H1 (cell line): ENCODE measurements around the gene SLC7A7. TPM values are rescaled to one million over a fixed set of nuclear protein-coding genes. Genes with fewer than 3 reads are reported as not detected.

ENCODE experiments used
- CTCF ChIA-PET: fragments of 300-600 bp; sonication (Branson Sonifier 250); formaldehyde crosslinking; loops from one replicate; lab custom pipeline; 2021; ENCODE audit not compliant: partially characterized antibody; lab: Charles Lee
- POLR2A ChIA-PET: fragments of 300-600 bp; sonication (Branson Sonifier 250); formaldehyde crosslinking; loops from one replicate; lab custom pipeline; 2021; ENCODE audit warnings: inconsistent platforms; ENCODE audit not compliant: partially characterized antibody; lab: Charles Lee
- DNase-seq, 2 experiments: peaks; one replicate each; pipeline versions ENCODE4 v3.0.0 to v3.0.0-alpha.2; 2010 to 2022; ENCODE audit warnings: low spot score in 2 of 2, low read depth in 1 of 2, mixed read lengths in 1 of 2
- FAIRE-seq: peaks from 2 replicates; lab custom pipeline; 2011; peaks lifted over from hg19 to GRCh38; lab: Jason Lieb, UNC
- H2AFZ ChIP-seq: 2 replicates; pipeline ENCODE4 v1.8.1; 2012; ENCODE audit warnings: low read length, inconsistent platforms
- H2AK5ac ChIP-seq: 2 replicates; pipeline ENCODE4 v1.6.1; 2013; ENCODE audit warnings: low read depth, low read length
- H2BK120ac ChIP-seq: replicated peaks from 2 replicates; pipeline ENCODE3; 2013; ENCODE audit warnings: low read depth, low read length, inconsistent platforms
- H2BK12ac ChIP-seq: 2 replicates; pipeline ENCODE4 v1.6.1; 2013; ENCODE audit warnings: low read depth, low read length
- H2BK15ac ChIP-seq: 2 replicates; pipeline ENCODE4 v1.6.1; 2013; ENCODE audit warnings: low read length
- H2BK20ac ChIP-seq: 2 replicates; pipeline ENCODE4 v1.6.1; 2013; ENCODE audit warnings: low read length
- H2BK5ac ChIP-seq: 2 replicates; pipeline ENCODE4 v1.6.1; 2013; ENCODE audit warnings: low read depth, low read length
- H3K14ac ChIP-seq: 2 replicates; pipeline ENCODE4 v1.6.1; 2013; ENCODE audit warnings: inconsistent platforms; ENCODE audit not compliant: insufficient read length
- H3K18ac ChIP-seq: 2 replicates; pipeline ENCODE4 v1.6.1; 2013; ENCODE audit warnings: low read length; ENCODE audit errors: extremely low read depth
- H3K23ac ChIP-seq: 2 replicates; pipeline ENCODE4 v1.6.1; 2013; ENCODE audit warnings: inconsistent platforms; ENCODE audit not compliant: insufficient read length
- H3K23me2 ChIP-seq: 2 replicates; pipeline ENCODE4 v1.6.1; 2013; ENCODE audit warnings: low read depth, low read length
- H3K27ac ChIP-seq: 2 replicates; pipeline ENCODE4 v1.6.1; 2011; ENCODE audit warnings: low read depth, low read length, inconsistent platforms
- H3K27me3 ChIP-seq, 4 experiments: replicated peaks in 1 of 4; 1 replicate in 1 of 4; 2 replicates in 3 of 4; pipeline versions ENCODE4 v1.6.1 to v1.8.1; 2011 to 2013; ENCODE audit warnings: low read length in 3 of 4, mild to moderate bottlenecking in 3 of 4, inconsistent platforms in 2 of 4, mixed read lengths in 2 of 4, moderate library complexity in 1 of 4; ENCODE audit not compliant: control insufficient read depth in 3 of 4, insufficient read depth in 3 of 4; ENCODE audit errors: extremely low read depth in 1 of 4
- H3K36me3 ChIP-seq, 4 experiments: 2 replicates each; pipeline versions ENCODE4 v1.6.1 to v1.8.1; 2011 to 2013; ENCODE audit warnings: mild to moderate bottlenecking in 4 of 4, low read length in 3 of 4, moderate library complexity in 2 of 4, control low read depth in 1 of 4, inconsistent platforms in 1 of 4; ENCODE audit not compliant: insufficient read depth in 4 of 4, control insufficient read depth in 2 of 4
- H3K4ac ChIP-seq: replicated peaks from 2 replicates; pipeline ENCODE3; 2013; ENCODE audit warnings: low read length, low read depth, mixed read lengths, inconsistent platforms; ENCODE audit not compliant: insufficient read length
- H3K4me1 ChIP-seq, 4 experiments: replicated peaks in 1 of 4; 1 replicate in 1 of 4; 2 replicates in 3 of 4; pipeline versions ENCODE4 v1.6.1 to v1.8.1; 2011 to 2013; ENCODE audit warnings: low read length in 3 of 4, inconsistent platforms in 2 of 4, mixed read lengths in 1 of 4; ENCODE audit not compliant: insufficient read depth in 4 of 4, control insufficient read depth in 3 of 4
- H3K4me2 ChIP-seq, 2 experiments: 2 replicates each; pipeline versions ENCODE4 v1.6.1 to v1.8.1; 2011 to 2013; ENCODE audit warnings: low read depth in 2 of 2, low read length in 2 of 2, control low read depth in 1 of 2, inconsistent platforms in 1 of 2, mild to moderate bottlenecking in 1 of 2; ENCODE audit not compliant: insufficient read depth in 1 of 2
- H3K4me3 ChIP-seq, 4 experiments: fragments of 200-600, 300-600 bp in 1 of 4; sonication (generic), shearing (Covaris generic), sonication (Bioruptor Twin) in 1 of 4; 2 replicates each; pipeline versions ENCODE4 v1.5.1 to v1.8.1; 2011 to 2016; ENCODE audit warnings: low read length in 4 of 4, low read depth in 3 of 4, control low read depth in 2 of 4, inconsistent platforms in 2 of 4, mild to moderate bottlenecking in 2 of 4, mixed read lengths in 1 of 4, moderate library complexity in 1 of 4; ENCODE audit not compliant: insufficient read depth in 2 of 4; ENCODE audit errors: extremely low read depth in 1 of 4
- H3K56ac ChIP-seq: replicated peaks from 2 replicates; pipeline ENCODE3; 2013; ENCODE audit warnings: low read depth, mild to moderate bottlenecking, mixed read lengths, low read length, inconsistent platforms; ENCODE audit not compliant: insufficient read length
- H3K79me1 ChIP-seq: 2 replicates; pipeline ENCODE4 v1.6.1; 2013; ENCODE audit warnings: low read depth, low read length, control low read depth
- H3K79me2 ChIP-seq, 2 experiments: 2 replicates each; pipeline versions ENCODE4 v1.6.1 to v1.8.1; 2012 to 2013; ENCODE audit warnings: low read length in 2 of 2, mild to moderate bottlenecking in 2 of 2, inconsistent platforms in 1 of 2; ENCODE audit not compliant: insufficient read depth in 2 of 2, control insufficient read depth in 1 of 2
- H3K9ac ChIP-seq, 4 experiments: replicated peaks in 1 of 4; 1 replicate in 1 of 4; 2 replicates in 3 of 4; pipeline versions ENCODE4 v1.6.1 to v1.8.1; 2011 to 2013; ENCODE audit warnings: low read depth in 3 of 4, low read length in 3 of 4, control low read depth in 2 of 4, mild to moderate bottlenecking in 2 of 4, moderate library complexity in 2 of 4, inconsistent platforms in 1 of 4; ENCODE audit errors: extremely low read depth in 1 of 4
- H3K9me3 ChIP-seq, 2 experiments: 2 replicates each; pipeline versions ENCODE4 v1.6.1 to v1.8.1; 2012 to 2013; ENCODE audit warnings: mild to moderate bottlenecking in 2 of 2, moderate library complexity in 2 of 2, control low read depth in 1 of 2, inconsistent platforms in 1 of 2, low read depth in 1 of 2, low read length in 1 of 2, mixed read lengths in 1 of 2; ENCODE audit not compliant: insufficient read depth in 2 of 2
- H4K20me1 ChIP-seq, 2 experiments: replicated peaks in 1 of 2; 2 replicates each; pipeline versions ENCODE3 to v1.8.1; 2011 to 2013; ENCODE audit warnings: inconsistent platforms in 2 of 2, low read length in 2 of 2, mild to moderate bottlenecking in 1 of 2; ENCODE audit not compliant: insufficient read depth in 2 of 2, control insufficient read depth in 1 of 2
- H4K5ac ChIP-seq: 2 replicates; pipeline ENCODE4 v1.6.1; 2013; ENCODE audit warnings: low read length, low read depth, mixed read lengths, inconsistent platforms; ENCODE audit not compliant: insufficient read length
- H4K8ac ChIP-seq: 2 replicates; pipeline ENCODE4 v1.8.0; 2013; ENCODE audit warnings: mild to moderate bottlenecking, moderate library complexity, low read length, inconsistent platforms; ENCODE audit not compliant: insufficient read depth; ENCODE audit errors: extremely low read depth
- H4K91ac ChIP-seq: replicated peaks from 2 replicates; pipeline ENCODE3; 2013; ENCODE audit warnings: low read length, mixed read lengths, inconsistent platforms; ENCODE audit not compliant: insufficient read length
- EZH2 ChIP-seq: fragments of 200-600 bp; sonication (generic); IDR thresholded peaks from 2 replicates; pipeline ENCODE4 v1.7.1; 2012; ENCODE audit warnings: low read depth, mild to moderate bottlenecking, moderate library complexity, low read length, inconsistent platforms; ENCODE audit not compliant: severe bottlenecking
- GTF2F1 ChIP-seq: IDR thresholded peaks from 2 replicates; pipeline ENCODE4 v1.6.1; 2012; ENCODE audit warnings: low read depth, low read length, improper control_type of control experiment, borderline replicate concordance
- PHF8 ChIP-seq: fragments of 200-600 bp; sonication (generic); conservative IDR thresholded peaks from 2 replicates; pipeline ENCODE4 v1.7.1; 2012; ENCODE audit warnings: low read depth, mild to moderate bottlenecking, inconsistent platforms, low read length, moderate library complexity
- SP1 ChIP-seq: IDR thresholded peaks from 2 replicates; pipeline ENCODE4 v1.6.1; 2011; ENCODE audit warnings: low read depth, low read length
- SP2 ChIP-seq: IDR thresholded peaks from 2 replicates; pipeline ENCODE4 v1.6.1; 2012; ENCODE audit warnings: mild to moderate bottlenecking, low read length, inconsistent platforms
- SUZ12 ChIP-seq: fragments of 200-600 bp; sonication (generic); IDR thresholded peaks from 2 replicates; pipeline ENCODE4 v1.6.1; 2012; ENCODE audit warnings: mild to moderate bottlenecking, inconsistent platforms, low read length, moderate library complexity, mixed read lengths
- TCF12 ChIP-seq: IDR thresholded peaks from 2 replicates; pipeline ENCODE4 v1.6.1; 2011; ENCODE audit warnings: low read depth, mild to moderate bottlenecking, low read length
- WGBS, 2 experiments: shearing (Covaris generic) in 1 of 2; methylation state at CpG; one replicate each; pipeline versions ENCODE4 v1.1.6 to v1.1.7; 2013 to 2015; ENCODE audit warnings: low lambda C conversion rate in 2 of 2, mixed read lengths in 2 of 2, inconsistent platforms in 1 of 2, low coverage in 1 of 2, missing lambda C conversion rate in 1 of 2; ENCODE audit not compliant: insufficient replicate concordance in 2 of 2, insufficient coverage in 1 of 2, insufficient read length in 1 of 2; ENCODE audit errors: extremely low coverage in 1 of 2, missing lambda C conversion rate in 1 of 2; 5-methylcytosine and 5-hydroxymethylcytosine counted together
- polyA plus RNA-seq, 7 experiments: library from polyadenylated mRNA; depleted of rRNA in 3 of 7; stranded (reverse) in 5 of 7; unstranded in 2 of 7; fragments of >200 nt in 5 of 7; fragments of 200-250 nt in 2 of 7; gene quantifications; 1 replicate in 5 of 7; 2 replicates in 1 of 7; 4 replicates in 1 of 7; pipeline versions ENCODE4 v1.2.1 to v1.2.3, GENCODE V29; 2011 to 2013; ENCODE audit warnings: missing spikeins in 2 of 7, mixed read lengths in 2 of 7
- total RNA-seq: library from RNA; stranded (reverse); fragmentation: NEBNext Ultra II Directional; extraction: Animal tissue kit (Norgen Biotek cat#: 25700); gene quantifications from 2 replicates; pipeline ENCODE4 v1.2.1, GENCODE V29; 2021
- TF ChIP-seq, protein P1 (sequence below): IDR thresholded peaks from 2 replicates; pipeline ENCODE4 v1.6.1; 2012; ENCODE audit warnings: inconsistent platforms
- TF ChIP-seq, protein P2 (sequence below): IDR thresholded peaks from 2 replicates; pipeline ENCODE4 v1.6.1; 2012; ENCODE audit warnings: low read length, inconsistent platforms

Gene SLC7A7
- total and polyA plus RNA-seq, 2 of the 8 experiments (the other 6 are each of a cell fraction or from before 2014, with no cell fraction given), result 5.8 to 14.9 TPM

DNA sequence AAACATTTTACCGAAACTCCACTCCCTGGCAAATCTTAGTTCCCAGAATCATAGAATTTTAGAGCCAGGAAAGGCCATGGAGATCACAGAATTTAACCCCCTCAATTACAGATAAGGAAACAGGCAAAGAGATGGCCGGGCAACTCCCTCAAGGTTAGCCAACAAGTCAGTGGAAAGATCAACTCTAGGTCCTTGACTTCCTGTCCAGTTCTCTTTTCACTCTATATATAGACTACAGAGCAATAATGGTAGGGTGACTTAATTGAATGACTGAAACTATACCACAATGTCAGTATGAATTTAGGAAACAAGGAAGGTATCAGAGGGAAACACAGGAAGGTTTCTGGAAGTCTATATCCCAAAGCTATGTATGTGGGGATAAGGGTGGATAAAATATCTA, 37.2 kb downstream of the SLC7A7 start:
- 82% methylated on average over 2 of the region's 2 CpGs; no CpG with 5 or more reads in 1 of the 2 experiments for WGBS, 2 experiments
- DNase-seq (no peak), FAIRE-seq (no peak)
- Histone ChIP-seq H3K9me3 (no peaks in the 10 kb centered on the region), H4K91ac (no peak overlapping the region), H3K36me3 (peaks cover 0 to 9% (median under 1%) of the 10 kb centered on the region in 4 experiments; a peak in 3 of 8 replicates), H4K20me1 (no peaks in the 10 kb centered on the region), H4K5ac (no peak overlapping the region), H3K4me2 (no peak overlapping the region), H2BK15ac (no peak overlapping the region), H2BK5ac (no peak overlapping the region), H3K4me3 (no peak overlapping the region), H3K27me3 (no peaks in the 10 kb centered on the region), H3K56ac (no peak overlapping the region), H3K9ac (no peak overlapping the region), H3K18ac (no peak overlapping the region), H2AK5ac (no peak overlapping the region), H2BK120ac (no peak overlapping the region), H4K8ac (no peak overlapping the region), H2AFZ (no peak overlapping the region), H3K14ac (no peak overlapping the region), H2BK20ac (no peak overlapping the region), H3K23ac (no peak overlapping the region), H3K4me1 (no peaks in the 10 kb centered on the region; a peak in 1 of 7 replicates), H3K79me2 (no peaks in the 10 kb centered on the region), H3K23me2 (no peaks in the 10 kb centered on the region), H3K79me1 (no peaks in the 10 kb centered on the region), H3K4ac (no peak overlapping the region), H2BK12ac (no peak overlapping the region), H3K27ac (no peak overlapping the region)
- POLR2A ChIA-PET, result interaction anchor here (0.8 to 4.0 kb wide), 6 partner anchors 11 to 57 kb away, joined by 3 to 25 read pairs (median 4); partner anchors contain the start of genes OXA1L and SLC7A7
- CTCF ChIA-PET, result interaction anchor here (0.9 to 3.5 kb wide), 19 partner anchors 10 to 208 kb away, joined by 3 to 34 read pairs (median 6); partner anchors contain the start of genes OXA1L, REM2 and SLC7A7
- TF ChIP-seq, protein P1, sequence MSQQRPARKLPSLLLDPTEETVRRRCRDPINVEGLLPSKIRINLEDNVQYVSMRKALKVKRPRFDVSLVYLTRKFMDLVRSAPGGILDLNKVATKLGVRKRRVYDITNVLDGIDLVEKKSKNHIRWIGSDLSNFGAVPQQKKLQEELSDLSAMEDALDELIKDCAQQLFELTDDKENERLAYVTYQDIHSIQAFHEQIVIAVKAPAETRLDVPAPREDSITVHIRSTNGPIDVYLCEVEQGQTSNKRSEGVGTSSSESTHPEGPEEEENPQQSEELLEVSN, result no peak
- TF ChIP-seq SUZ12 (no peak), GTF2F1 (no peak), SP2 (no peak), PHF8 (no peak), EZH2 (no peak), SP1 (no peak), TCF12 (no peak)
- TF ChIP-seq, protein P2, sequence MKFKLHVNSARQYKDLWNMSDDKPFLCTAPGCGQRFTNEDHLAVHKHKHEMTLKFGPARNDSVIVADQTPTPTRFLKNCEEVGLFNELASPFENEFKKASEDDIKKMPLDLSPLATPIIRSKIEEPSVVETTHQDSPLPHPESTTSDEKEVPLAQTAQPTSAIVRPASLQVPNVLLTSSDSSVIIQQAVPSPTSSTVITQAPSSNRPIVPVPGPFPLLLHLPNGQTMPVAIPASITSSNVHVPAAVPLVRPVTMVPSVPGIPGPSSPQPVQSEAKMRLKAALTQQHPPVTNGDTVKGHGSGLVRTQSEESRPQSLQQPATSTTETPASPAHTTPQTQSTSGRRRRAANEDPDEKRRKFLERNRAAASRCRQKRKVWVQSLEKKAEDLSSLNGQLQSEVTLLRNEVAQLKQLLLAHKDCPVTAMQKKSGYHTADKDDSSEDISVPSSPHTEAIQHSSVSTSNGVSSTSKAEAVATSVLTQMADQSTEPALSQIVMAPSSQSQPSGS, result no peak
